GM23338 (cell line): ENCODE measurements around the gene SLFN12. TPM values are rescaled to one million over a fixed set of nuclear protein-coding genes. Genes with fewer than 3 reads are reported as not detected.
"Not testable (repeated sequence)": the region's sequence is repeated elsewhere in the genome, so short reads cannot be mapped to it uniquely, and the experiment has no call there.

Experiments used
- ATAC-seq: fragments of 200-7000 bp; cut with Tn5 transposase; 3 replicates; pipeline ENCODE4 v1.9.1; 2020
- DNase-seq: peaks from one replicate; pipeline ENCODE4 v3.0.0-alpha.2; 2015; ENCODE audit warnings: low spot score
- H2AFZ ChIP-seq: fragments of 200-600 bp; sonication (generic); 2 replicates; pipeline ENCODE4 v1.8.0; 2016; ENCODE audit warnings: antibody characterized with exemption, mild to moderate bottlenecking, moderate library complexity
- H3F3A ChIP-seq: fragments of 200-600 bp; sonication (generic); replicated peaks from 2 replicates; pipeline ENCODE4 v1.8.0; 2017; ENCODE audit warnings: antibody characterized with exemption, mixed run types, low read depth
- H3K27ac ChIP-seq: fragments of 200-600 bp; sonication (generic); 2 replicates; pipeline ENCODE4 v1.6.1; 2016; ENCODE audit warnings: low read depth
- H3K27me3 ChIP-seq: fragments of 200-600 bp; sonication (generic); 2 replicates; pipeline ENCODE4 v1.8.0; 2016; ENCODE audit warnings: mild to moderate bottlenecking, mixed run types, moderate library complexity; ENCODE audit not compliant: insufficient read depth
- H3K36me3 ChIP-seq: fragments of 200-600 bp; sonication (generic); 2 replicates; pipeline ENCODE4 v1.8.0; 2016; ENCODE audit warnings: mild to moderate bottlenecking; ENCODE audit not compliant: insufficient read depth
- H3K4me1 ChIP-seq: fragments of 200-600 bp; sonication (generic); 2 replicates; pipeline ENCODE4 v1.8.0; 2016; ENCODE audit warnings: mild to moderate bottlenecking, moderate library complexity; ENCODE audit not compliant: insufficient read depth
- H3K4me2 ChIP-seq: fragments of 200-600 bp; sonication (generic); 2 replicates; pipeline ENCODE4 v1.7.1; 2017; ENCODE audit warnings: mixed run types
- H3K4me3 ChIP-seq: fragments of 200-600 bp; sonication (generic); 2 replicates; pipeline ENCODE4 v1.6.1; 2016; ENCODE audit warnings: mixed run types
- H3K79me2 ChIP-seq: fragments of 200-600 bp; sonication (generic); replicated peaks from 2 replicates; pipeline ENCODE4 v1.8.0; 2017; ENCODE audit warnings: mild to moderate bottlenecking; ENCODE audit not compliant: insufficient read depth
- H3K9me2 ChIP-seq: fragments of 200-600 bp; sonication (generic); 2 replicates; pipeline ENCODE4 v1.8.0; 2017; ENCODE audit not compliant: insufficient read depth
- H4K20me1 ChIP-seq: fragments of 200-600 bp; sonication (generic); replicated peaks from 2 replicates; pipeline ENCODE4 v1.8.0; 2017; ENCODE audit warnings: mild to moderate bottlenecking; ENCODE audit not compliant: insufficient read depth
- H3K27ac Mint-ChIP-seq: 2 replicates; pipeline ENCODE4 v1.8.0; 2020; ENCODE audit warnings: inconsistent platforms, mild to moderate bottlenecking, moderate library complexity, mixed read lengths
- H3K27me3 Mint-ChIP-seq: 3 replicates; pipeline ENCODE4 v1.8.0; 2022; ENCODE audit warnings: low read depth, mild to moderate bottlenecking, moderate library complexity, mixed read lengths, inconsistent platforms; ENCODE audit not compliant: insufficient read depth, poor library complexity
- H3K36me3 Mint-ChIP-seq: 3 replicates; pipeline ENCODE4 v1.8.0; 2021; ENCODE audit warnings: low read depth, mild to moderate bottlenecking, inconsistent platforms, moderate library complexity, mixed read lengths
- H3K4me1 Mint-ChIP-seq: 3 replicates; pipeline ENCODE4 v1.8.0; 2020; ENCODE audit warnings: mild to moderate bottlenecking, inconsistent platforms, mixed read lengths
- H3K4me3 Mint-ChIP-seq: 3 replicates; pipeline ENCODE4 v1.8.0; 2021; ENCODE audit warnings: moderate library complexity, mild to moderate bottlenecking, inconsistent platforms, mixed read lengths
- H3K9me3 Mint-ChIP-seq: 3 replicates; pipeline ENCODE4 v1.8.0; 2020; ENCODE audit warnings: moderate library complexity, mild to moderate bottlenecking, inconsistent platforms, mixed read lengths
- CTCF ChIP-seq, 2 experiments: fragments of 200-600 bp in 1 of 2; sonication (generic) in 1 of 2; conservative IDR thresholded peaks; 2 replicates each; pipeline versions ENCODE4 v1.5.1 to v1.6.1; 2016 to 2017; ENCODE audit warnings: antibody characterized with exemption in 2 of 2, low read depth in 2 of 2, mild to moderate bottlenecking in 2 of 2, moderate library complexity in 1 of 2
- ETS1 ChIP-seq: IDR thresholded peaks from 2 replicates; pipeline ENCODE4 v1.6.1; 2016; ENCODE audit warnings: antibody characterized with exemption
- EZH2 ChIP-seq: fragments of 200-600 bp; sonication (generic); IDR thresholded peaks from one replicate; pipeline ENCODE4 v1.8.0; 2017; ENCODE audit warnings: antibody characterized with exemption, mild to moderate bottlenecking, low read depth; ENCODE audit not compliant: unreplicated experiment
- EZH2phosphoT487 ChIP-seq: fragments of 200-600 bp; sonication (generic); IDR thresholded peaks from one replicate; pipeline ENCODE4 v1.8.1; 2018; ENCODE audit warnings: antibody characterized with exemption; ENCODE audit not compliant: unreplicated experiment
- NANOG ChIP-seq: IDR thresholded peaks from 2 replicates; pipeline ENCODE4 v1.6.1; 2016; ENCODE audit warnings: antibody characterized with exemption, borderline replicate concordance
- POLR2AphosphoS5 ChIP-seq: IDR thresholded peaks from 2 replicates; pipeline ENCODE4 v1.6.1; 2016; ENCODE audit warnings: antibody characterized with exemption, low read depth
- REST ChIP-seq: IDR thresholded peaks from one replicate; pipeline ENCODE4 v1.6.1; 2018; ENCODE audit warnings: antibody characterized with exemption; ENCODE audit not compliant: unreplicated experiment
- ZNF114 ChIP-seq: fragments of 250-450 bp; sonication (Bioruptor Pico); IDR thresholded peaks from 2 replicates; pipeline ENCODE4 v1.5.0; 2020; ENCODE audit warnings: mild to moderate bottlenecking, moderate library complexity
- ZNF462 ChIP-seq: fragments of 250-450 bp; sonication (Bioruptor Pico); IDR thresholded peaks from 2 replicates; pipeline ENCODE4 v1.5.0; 2020; ENCODE audit warnings: mild to moderate bottlenecking, moderate library complexity
- polyA plus RNA-seq: library from polyadenylated mRNA; unstranded; fragments of >200 nt; fragmentation: Nextera tagmentation; extraction: Ambion mirVana; gene quantifications from 2 replicates; pipeline ENCODE4 v1.2.1, GENCODE V29; 2016
- total RNA-seq: library from RNA; depleted of rRNA; stranded (reverse); fragments of >200 nt; shearing (Covaris generic); gene quantifications from 2 replicates; pipeline ENCODE4 v1.2.3, GENCODE V29; 2014

SLFN12 gene
- total and polyA plus RNA-seq, 2 experiments from 2014 or later, result 3.5 to 9.2 TPM

- H3K4me3 Mint-ChIP-seq, H3K4me1 Mint-ChIP-seq, H3K79me2 ChIP-seq, H3K27ac Mint-ChIP-seq, H3K36me3 Mint-ChIP-seq, H3K27ac ChIP-seq, H2AFZ ChIP-seq, H3K9me3 Mint-ChIP-seq, H3K4me1 ChIP-seq, DNase-seq, ATAC-seq, H3K4me2 ChIP-seq, H3K4me3 ChIP-seq, H3K9me2 ChIP-seq, H3F3A ChIP-seq, H3K36me3 ChIP-seq: not testable (repeated sequence)
- peaks cover 20% of the 10 kb centered on the region; the same call in 1 of the 2 replicates for H4K20me1 ChIP-seq
- H3K27me3 Mint-ChIP-seq, result peaks cover 68% of the 10 kb centered on the region
- peaks cover 100% of the 10 kb centered on the region for H3K27me3 ChIP-seq
Measured at GRCh38 chr17:35454035-35454434, 21.7 kb upstream of the SLFN12 start.

- peaks cover 17% of the 10 kb centered on the region; the same call in 1 of the 2 replicates for H4K20me1 ChIP-seq
- H3K4me2 ChIP-seq, result no peak overlapping the region
- H3F3A ChIP-seq, result peaks cover 6% of the 10 kb centered on the region; the same call in 1 of the 2 replicates
- Mint-ChIP-seq H3K4me3 (no peak overlapping the region), H3K4me1 (peaks cover 8% of the 10 kb centered on the region), H3K36me3 (no peaks in the 10 kb centered on the region), H3K27ac (no peak overlapping the region), H3K9me3 (no peaks in the 10 kb centered on the region), H3K27me3 (peaks cover 67% of the 10 kb centered on the region)
- no peaks in the 10 kb centered on the region for H3K36me3 ChIP-seq
- TF ChIP-seq EZH2, result no peak
- no peak for TF ChIP-seq ZNF114
- TF ChIP-seq ETS1, result no peak
- no peak for TF ChIP-seq POLR2AphosphoS5
- TF ChIP-seq REST, result no peak
- no peak for TF ChIP-seq EZH2phosphoT487
- no peak for TF ChIP-seq ZNF462
- TF ChIP-seq CTCF (conservative IDR thresholded peaks at IDR 0.05; ENCODE audit: low read depth in 2 of 2), result no peak
- no peak for TF ChIP-seq NANOG
- no peaks in the 10 kb centered on the region for H3K9me2 ChIP-seq
- H2AFZ ChIP-seq, result no peak overlapping the region
- DNase-seq (no peak), ATAC-seq (no peak)
- no peak overlapping the region for H3K4me3 ChIP-seq
- H3K4me1 ChIP-seq, result peaks cover 9% of the 10 kb centered on the region; the same call in 1 of the 2 replicates
- no peak overlapping the region for H3K27ac ChIP-seq
- H3K27me3 ChIP-seq, result peaks cover 100% of the 10 kb centered on the region
- H3K79me2 ChIP-seq, result no peaks in the 10 kb centered on the region
Measured at GRCh38 chr17:35453171-35453570, 20.9 kb upstream of the SLFN12 start.
